HFFc6 (cell line): ENCODE measurements around the gene SEMA5B. TPM values are rescaled to one million over a fixed set of nuclear protein-coding genes. Genes with fewer than 3 reads are reported as not detected.

Source experiments
- DNase-seq: peaks from one replicate; pipeline ENCODE4 v3.0.0-alpha.2; 2018
- H3K27ac Mint-ChIP-seq: 2 replicates; pipeline ENCODE4 v1.8.0; 2020; ENCODE audit warnings: mild to moderate bottlenecking, mixed read lengths
- H3K27me3 Mint-ChIP-seq: 2 replicates; pipeline ENCODE4 v1.8.0; 2021; ENCODE audit warnings: mild to moderate bottlenecking, moderate library complexity, mixed read lengths; ENCODE audit not compliant: insufficient read depth
- H3K36me3 Mint-ChIP-seq: 2 replicates; pipeline ENCODE4 v1.8.0; 2021; ENCODE audit warnings: low read depth, mixed read lengths
- H3K4me1 Mint-ChIP-seq: 2 replicates; pipeline ENCODE4 v1.8.0; 2020; ENCODE audit warnings: low read depth, mixed read lengths
- H3K4me3 Mint-ChIP-seq: 2 replicates; pipeline ENCODE4 v1.8.0; 2020; ENCODE audit warnings: mild to moderate bottlenecking, moderate library complexity, mixed read lengths
- H3K9me3 Mint-ChIP-seq: 2 replicates; pipeline ENCODE4 v1.8.0; 2020; ENCODE audit warnings: mild to moderate bottlenecking, mixed read lengths
- CTCF ChIP-seq: fragments of 200-600 bp; sonication (generic); IDR thresholded peaks from 2 replicates; pipeline ENCODE4 v1.5.0; 2021; ENCODE audit warnings: antibody characterized with exemption, mild to moderate bottlenecking
- total RNA-seq, 6 experiments: library from RNA; stranded (reverse); fragmentation: NEBNext Ultra II Directional; extraction: Animal tissue kit (Norgen Biotek cat#: 25700); gene quantifications; 2 replicates in 1 of 6; 3 replicates in 5 of 6; pipeline ENCODE4 v1.2.3, GENCODE V29; 2021

Gene SEMA5B
- total RNA-seq, 6 experiments from 2014 or later, result not detected

GRCh38 chr3:122892118-122892960 lies 135.2 kb downstream of the SEMA5B start:
- Mint-ChIP-seq H3K36me3 (no peaks in the 10 kb centered on the region), H3K4me1 (peaks cover 28% of the 10 kb centered on the region), H3K9me3 (no peaks in the 10 kb centered on the region), H3K27ac (no peak overlapping the region), H3K27me3 (peaks cover 16% of the 10 kb centered on the region), H3K4me3 (no peak overlapping the region)
- no peak for DNase-seq
- TF ChIP-seq CTCF, result no peak

DNA sequence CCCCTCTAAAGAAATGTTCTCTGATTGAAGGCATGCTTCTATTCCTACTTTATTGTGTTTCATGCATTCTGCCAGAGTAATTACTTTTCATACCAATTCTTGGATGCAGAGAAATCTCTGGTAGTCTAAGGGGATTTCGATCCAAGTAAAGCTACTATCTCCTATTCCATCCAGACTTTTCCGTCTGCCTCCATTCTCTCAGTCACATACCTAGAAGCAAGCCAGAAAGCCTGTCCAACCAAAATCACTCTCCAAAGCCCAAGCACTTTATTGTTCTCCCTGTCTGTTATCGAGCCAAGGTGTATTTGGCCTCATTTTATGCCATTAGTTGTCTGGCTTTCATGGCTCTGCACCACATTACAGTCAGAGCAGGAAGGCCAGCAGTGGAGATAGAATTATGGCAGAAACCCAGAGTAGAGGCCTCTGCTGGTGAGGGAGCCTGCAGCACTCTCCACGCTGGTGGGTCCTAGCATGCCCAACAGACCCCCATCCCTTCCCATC lies 136.8 kb downstream of the SEMA5B start:
- Mint-ChIP-seq H3K36me3 (no peaks in the 10 kb centered on the region), H3K4me3 (no peak overlapping the region), H3K27ac (no peak overlapping the region), H3K9me3 (no peaks in the 10 kb centered on the region), H3K4me1 (peaks cover 28% of the 10 kb centered on the region), H3K27me3 (peaks cover 8% of the 10 kb centered on the region)
- DNase-seq, result no peak
- TF ChIP-seq CTCF, result no peak

DNA sequence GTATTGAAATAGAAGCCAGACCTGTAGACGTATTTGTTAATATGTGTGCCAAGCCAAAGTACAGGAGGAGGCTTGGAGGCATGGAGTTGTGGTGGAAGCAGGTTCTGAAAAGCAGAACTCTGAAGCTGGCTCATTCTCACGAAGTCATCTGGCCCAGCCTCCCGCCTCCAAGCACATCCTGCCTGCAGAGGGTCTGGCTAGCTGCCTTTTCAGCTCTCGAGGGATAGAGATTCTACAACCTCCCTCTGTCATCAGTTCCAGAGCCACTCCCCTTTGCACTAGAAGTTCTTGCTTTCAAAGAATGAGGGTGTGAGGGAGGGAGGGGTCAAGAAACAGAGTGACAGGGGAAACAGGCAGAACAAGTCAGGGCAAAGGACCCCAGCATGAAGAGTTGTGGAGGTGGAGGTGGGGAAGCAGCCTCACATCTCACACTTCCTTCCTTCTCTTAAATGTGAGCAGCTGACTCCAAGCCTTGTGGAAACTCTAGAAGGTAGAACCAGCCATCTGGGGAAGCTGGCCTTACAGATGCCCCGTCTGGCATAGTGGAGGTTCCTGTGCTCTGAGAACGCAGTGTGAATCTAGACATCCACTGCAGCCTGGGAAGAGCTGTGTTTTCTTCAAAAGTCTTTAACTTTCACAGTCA lies 137.4 kb downstream of the SEMA5B start:
- H3K9me3 Mint-ChIP-seq, result no peaks in the 10 kb centered on the region
- H3K4me3 Mint-ChIP-seq, result no peak overlapping the region
- no peaks in the 10 kb centered on the region for H3K36me3 Mint-ChIP-seq
- H3K27me3 Mint-ChIP-seq, result peaks cover 8% of the 10 kb centered on the region
- peaks cover 28% of the 10 kb centered on the region for H3K4me1 Mint-ChIP-seq
- no peak overlapping the region for H3K27ac Mint-ChIP-seq
- DNase-seq, result peak; percentile 18
- TF ChIP-seq CTCF, result no peak

GRCh38 chr3:122886946-122887345 lies 140.6 kb downstream of the SEMA5B start:
- H3K9me3 Mint-ChIP-seq, result no peaks in the 10 kb centered on the region
- no peak overlapping the region for H3K27ac Mint-ChIP-seq
- H3K27me3 Mint-ChIP-seq, result peaks cover 3% of the 10 kb centered on the region
- no peak for TF ChIP-seq CTCF
- H3K4me1 Mint-ChIP-seq, result peaks cover 7% of the 10 kb centered on the region
- H3K4me3 Mint-ChIP-seq, result no peak overlapping the region
- H3K36me3 Mint-ChIP-seq, result no peaks in the 10 kb centered on the region
- DNase-seq, result no peak

GRCh38 chr3:122886251-122886650 lies 141.3 kb downstream of the SEMA5B start:
- Mint-ChIP-seq H3K9me3 (no peaks in the 10 kb centered on the region), H3K4me1 (peaks cover 7% of the 10 kb centered on the region), H3K4me3 (no peak overlapping the region), H3K36me3 (no peaks in the 10 kb centered on the region), H3K27ac (no peak overlapping the region), H3K27me3 (peaks cover 5% of the 10 kb centered on the region)
- TF ChIP-seq CTCF, result no peak
- no peak for DNase-seq
